GM12891 (cell line): ENCODE results near the gene RNU4-1. TPM values are rescaled to one million over a fixed set of nuclear protein-coding genes. Genes with fewer than 3 reads are reported as not detected.
A peak's percentile ranks its signal among the peaks of the same experiment; 100 is the strongest.
"Not testable (repeated sequence)": the region's sequence is repeated elsewhere in the genome, so short reads cannot be mapped to it uniquely, and the experiment has no call there.

Source experiments
- DNase-seq: peaks from one replicate; pipeline ENCODE4 v3.0.0; 2011; ENCODE audit warnings: low spot score; ENCODE audit not compliant: insufficient read length
- FAIRE-seq: peaks from 2 replicates; lab custom pipeline; 2011; peaks lifted over from hg19 to GRCh38; lab: Jason Lieb, UNC
- PAX5 ChIP-seq: IDR thresholded peaks from 2 replicates; pipeline ENCODE4 v1.6.1; 2011; ENCODE audit warnings: low read length, moderate library complexity, mild to moderate bottlenecking; ENCODE audit not compliant: insufficient read depth, severe bottlenecking
- POLR2A ChIP-seq: IDR thresholded peaks from 2 replicates; pipeline ENCODE4 v1.6.1; 2011; ENCODE audit warnings: low read depth, low read length, control low read depth
- POLR2AphosphoS5 ChIP-seq: IDR thresholded peaks from 2 replicates; pipeline ENCODE4 v1.6.1; 2011; ENCODE audit warnings: low read depth, low read length, control low read depth
- POU2F2 ChIP-seq: IDR thresholded peaks from 2 replicates; pipeline ENCODE4 v1.6.1; 2011; ENCODE audit warnings: low read depth, mild to moderate bottlenecking, control low read depth, low read length, moderate library complexity
- SPI1 ChIP-seq: IDR thresholded peaks from 2 replicates; pipeline ENCODE4 v1.6.1; 2011; ENCODE audit warnings: low read depth, low read length, control low read depth
- TAF1 ChIP-seq: IDR thresholded peaks from 2 replicates; pipeline ENCODE4 v1.6.1; 2011; ENCODE audit warnings: low read depth, low read length, control low read depth
- polyA plus RNA-seq: library from polyadenylated mRNA; unstranded; fragments of >200 nt; gene quantifications from one replicate; pipeline ENCODE4 v1.2.1, GENCODE V29; 2012; ENCODE audit warnings: low read depth, missing spikeins, inconsistent platforms; ENCODE audit not compliant: missing spikeins

Gene RNU4-1
- 207 TPM for polyA plus RNA-seq

DNA sequence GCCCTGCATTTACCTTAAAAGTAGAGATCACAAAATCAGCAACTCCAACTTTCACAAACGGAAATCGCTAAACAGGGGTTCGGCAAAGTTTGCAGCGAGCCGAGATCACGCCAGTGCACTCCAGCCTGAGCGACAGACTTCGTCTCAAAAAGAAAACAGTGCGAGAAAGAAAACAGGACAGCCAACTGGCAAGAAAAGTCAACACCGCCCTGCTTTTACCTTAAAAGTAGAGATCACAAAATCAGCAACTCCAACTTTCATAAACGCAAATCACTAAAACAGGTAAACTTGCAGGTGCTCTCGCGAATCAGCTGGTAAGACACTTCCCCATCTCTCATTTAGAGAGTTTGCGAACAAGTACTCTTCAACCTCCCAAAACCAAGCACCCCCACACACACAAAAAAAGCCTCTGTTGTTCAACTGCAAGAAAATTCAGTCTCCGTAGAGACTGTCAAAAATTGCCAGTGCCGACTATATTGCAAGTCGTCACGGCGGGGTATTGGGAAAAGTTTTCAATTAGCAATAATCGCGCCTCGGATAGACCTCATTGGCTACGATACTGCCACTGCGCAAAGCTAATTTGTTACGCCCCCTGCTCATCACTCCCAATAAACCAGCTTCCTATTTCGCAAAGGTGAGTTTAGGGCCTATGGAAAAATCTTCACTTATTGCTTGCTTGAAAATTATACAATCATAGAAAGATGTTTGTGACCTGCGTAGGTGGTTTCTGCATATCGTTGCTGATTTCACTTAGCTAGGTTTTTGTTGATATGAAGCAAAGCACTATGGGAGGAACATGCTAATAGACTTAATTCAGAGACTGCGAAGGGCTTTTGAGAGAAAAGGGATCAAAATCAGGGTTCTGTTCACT lies at the start of gene RNU4-1:
Gene RNU4-1, minus strand, starts transcription at position 577 of the 871 bp plus-strand sequence.
- FAIRE-seq (peak; percentile 91), DNase-seq (no peak)
- TF ChIP-seq TAF1 (no peak; the same call in 1 of the 2 replicates), POLR2AphosphoS5 (peak; percentile 100), POU2F2 (peak; percentile 93), SPI1 (peak; percentile 75), POLR2A (peak; percentile 100), PAX5 (peak; percentile 60)

DNA sequence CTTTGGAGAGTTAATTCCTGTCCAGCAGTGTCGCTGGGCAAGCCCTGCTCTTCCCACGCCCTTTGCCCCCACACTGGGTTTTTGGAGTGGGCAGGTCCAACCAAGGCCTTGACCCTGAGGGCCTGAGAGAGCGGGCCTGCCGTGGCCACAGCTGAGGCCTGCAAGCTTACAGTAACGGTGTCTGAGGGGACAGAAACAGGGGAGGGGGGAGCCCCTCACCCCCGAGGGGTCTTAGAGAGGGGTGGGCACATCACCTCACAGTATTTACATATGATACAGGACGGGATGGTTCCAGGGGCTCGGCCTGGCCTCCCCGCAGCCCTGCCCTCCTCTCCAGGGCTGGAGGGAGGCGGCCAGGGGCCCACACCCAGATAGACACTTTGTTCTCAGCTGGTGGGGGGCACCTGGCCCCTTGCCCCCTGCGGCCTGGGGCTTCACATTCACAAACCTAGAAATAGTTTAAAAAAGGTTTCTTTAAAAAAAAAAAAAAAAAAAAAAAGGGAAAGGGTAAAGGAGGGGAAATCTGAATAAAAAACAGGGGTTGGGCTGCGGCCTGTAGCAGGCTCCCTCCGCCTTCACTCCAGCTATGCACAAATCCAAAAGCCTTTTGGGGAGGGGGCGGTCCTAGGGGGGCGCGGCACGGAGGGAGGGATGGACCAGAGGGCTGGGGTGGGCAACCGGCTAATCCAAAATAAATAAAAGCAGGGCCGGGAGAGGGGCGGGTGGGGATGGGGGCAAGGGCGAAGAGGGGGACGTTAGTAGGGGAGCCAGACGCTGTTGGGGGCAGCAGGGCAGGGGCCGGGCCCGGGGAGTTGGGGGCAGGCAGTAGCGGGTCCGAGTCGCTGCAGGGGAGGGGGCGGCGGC lies 49.4 kb upstream of the RNU4-1 start:
- DNase-seq = no peak
- no peak for TF ChIP-seq POU2F2
- no peak for TF ChIP-seq PAX5
- TF ChIP-seq TAF1 = no peak
- TF ChIP-seq POLR2A = no peak
- TF ChIP-seq POLR2AphosphoS5 = no peak
- TF ChIP-seq SPI1 = no peak
- FAIRE-seq = no peak

DNA sequence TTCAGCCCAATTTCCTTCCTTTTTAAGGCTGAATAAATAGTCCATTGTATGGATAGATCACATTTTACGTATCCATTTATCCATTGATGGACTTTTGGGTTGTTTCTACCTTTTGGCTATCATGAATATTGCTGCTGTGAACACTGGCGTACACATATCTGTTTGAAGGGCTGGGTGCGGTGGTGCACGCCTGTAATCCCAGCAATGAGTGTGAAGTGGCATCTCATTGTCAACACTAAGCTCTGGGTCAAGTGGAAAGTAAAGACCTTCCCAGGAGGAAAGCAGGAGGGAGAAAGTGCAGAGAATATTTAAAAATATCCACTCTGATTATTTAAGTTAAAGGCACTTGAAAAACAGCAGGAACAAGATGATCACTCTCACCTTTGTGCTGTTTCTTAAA lies 46.2 kb upstream of the RNU4-1 start:
- TF ChIP-seq POLR2AphosphoS5 (no peak), TAF1 (no peak), SPI1 (no peak), POU2F2 (no peak), PAX5 (no peak), POLR2A (no peak)
- FAIRE-seq (no peak), DNase-seq (no peak)

DNA sequence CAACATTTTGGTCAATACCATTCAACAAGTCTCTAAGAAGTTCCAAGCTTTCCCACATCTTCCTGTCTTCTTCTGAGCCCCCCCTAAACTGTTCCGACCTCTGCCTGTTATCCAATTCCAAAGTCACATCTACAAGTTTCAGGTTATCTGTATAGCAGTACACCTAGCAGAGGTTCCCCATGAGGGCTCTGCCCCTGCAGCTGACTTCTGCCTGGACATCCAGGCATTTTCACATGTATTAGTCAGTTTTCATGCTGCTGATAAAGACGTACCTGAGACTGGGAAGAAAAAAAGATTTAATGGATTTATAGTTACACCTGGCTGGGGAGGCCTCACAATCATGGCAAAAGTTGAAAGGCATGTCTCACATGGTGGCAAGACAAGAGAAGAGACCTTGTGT lies 44.7 kb upstream of the RNU4-1 start:
- no peak for FAIRE-seq
- TF ChIP-seq POLR2AphosphoS5 (no peak), POLR2A (no peak), TAF1 (no peak), SPI1 (no peak), POU2F2 (no peak)
- DNase-seq = no peak

DNA sequence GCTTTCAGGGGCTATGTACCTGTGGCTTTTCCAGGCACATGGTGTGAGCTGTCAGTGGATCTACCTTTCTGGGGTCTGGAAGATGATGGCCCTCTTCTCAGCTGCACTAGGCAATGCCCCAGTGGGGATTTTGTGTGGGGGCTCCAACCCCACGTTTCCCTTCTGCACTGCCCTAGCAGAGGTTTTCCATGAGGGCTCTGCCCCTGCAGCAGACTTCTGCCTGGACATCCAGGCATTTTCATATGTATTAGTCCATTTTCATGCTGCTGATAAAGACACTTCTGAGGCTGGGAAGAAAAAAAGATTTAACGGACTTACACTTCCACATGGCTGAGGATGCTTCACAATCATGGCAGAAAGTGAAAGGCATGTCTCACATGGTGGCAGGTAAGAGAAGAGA lies 43.4 kb upstream of the RNU4-1 start:
- not testable (repeated sequence) for FAIRE-seq, DNase-seq

DNA sequence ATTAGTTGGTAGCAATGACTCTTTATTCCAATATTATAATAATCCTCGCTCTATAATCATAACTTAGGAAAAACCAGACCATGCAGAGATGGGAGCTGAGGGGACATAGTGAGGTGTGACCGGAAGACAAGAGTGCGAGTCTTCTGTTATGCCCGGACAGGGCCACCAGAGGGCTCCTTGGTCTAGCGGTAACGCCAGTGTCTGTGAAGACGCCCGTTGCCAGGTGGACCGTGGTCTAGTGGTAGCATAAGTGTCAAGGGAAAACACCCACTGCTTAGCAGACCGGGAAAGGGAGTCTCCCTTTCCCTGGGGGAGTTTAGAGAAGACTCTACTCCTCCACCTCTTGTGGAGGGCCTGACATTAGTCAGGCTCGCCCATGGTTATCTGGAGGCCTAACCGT lies 42.4 kb upstream of the RNU4-1 start:
- peak; percentile 26 for FAIRE-seq
- DNase-seq = not testable (repeated sequence)

DNA sequence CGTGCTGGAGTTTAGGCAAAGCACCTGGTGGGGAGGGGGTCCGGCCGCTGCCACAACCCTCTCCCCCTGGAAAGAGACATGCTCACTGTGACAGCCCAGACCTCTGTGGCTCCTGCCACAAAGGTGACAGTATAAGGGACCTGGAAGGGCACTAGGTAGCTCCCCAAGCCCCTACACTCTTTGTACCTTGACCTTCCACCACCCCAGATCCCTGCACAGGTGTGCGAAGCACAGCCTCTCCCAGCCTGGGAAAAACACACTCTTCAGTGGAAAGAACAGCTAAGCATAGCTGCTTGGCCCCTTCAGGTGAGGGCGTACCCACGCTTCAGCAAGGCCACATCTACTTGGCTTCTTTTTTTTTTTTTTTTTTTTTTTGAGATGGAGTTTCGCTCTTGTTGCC lies 39.5 kb upstream of the RNU4-1 start:
- DNase-seq (no peak), FAIRE-seq (no peak)
- no peak for TF ChIP-seq PAX5
- no peak for TF ChIP-seq POLR2A
- no peak for TF ChIP-seq POU2F2
- no peak for TF ChIP-seq TAF1
- TF ChIP-seq POLR2AphosphoS5 = no peak
- TF ChIP-seq SPI1 = no peak

DNA sequence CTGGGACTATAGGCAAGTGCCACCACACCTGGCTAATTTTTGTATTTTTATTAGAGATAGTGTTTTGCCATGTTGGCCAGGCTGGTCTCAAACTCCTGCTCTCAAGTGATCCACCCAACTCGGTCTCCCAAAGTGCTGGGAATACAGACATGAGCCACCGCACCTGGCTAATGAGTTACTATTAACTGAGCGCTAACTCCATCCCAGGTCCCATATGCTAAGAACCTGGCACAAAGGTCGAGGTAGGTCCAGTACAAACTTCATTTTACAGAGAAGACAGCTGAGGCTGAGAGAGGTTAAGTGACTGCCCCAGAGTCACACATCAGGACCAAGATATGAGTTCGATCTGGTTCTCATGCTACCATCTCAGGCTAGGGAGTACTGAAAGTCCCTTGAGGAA lies 39.0 kb upstream of the RNU4-1 start:
- no peak for TF ChIP-seq POLR2A
- no peak for TF ChIP-seq POU2F2
- TF ChIP-seq SPI1 = no peak
- no peak for TF ChIP-seq PAX5
- TF ChIP-seq TAF1 = no peak
- TF ChIP-seq POLR2AphosphoS5 = no peak
- FAIRE-seq = no peak
- DNase-seq = no peak

DNA sequence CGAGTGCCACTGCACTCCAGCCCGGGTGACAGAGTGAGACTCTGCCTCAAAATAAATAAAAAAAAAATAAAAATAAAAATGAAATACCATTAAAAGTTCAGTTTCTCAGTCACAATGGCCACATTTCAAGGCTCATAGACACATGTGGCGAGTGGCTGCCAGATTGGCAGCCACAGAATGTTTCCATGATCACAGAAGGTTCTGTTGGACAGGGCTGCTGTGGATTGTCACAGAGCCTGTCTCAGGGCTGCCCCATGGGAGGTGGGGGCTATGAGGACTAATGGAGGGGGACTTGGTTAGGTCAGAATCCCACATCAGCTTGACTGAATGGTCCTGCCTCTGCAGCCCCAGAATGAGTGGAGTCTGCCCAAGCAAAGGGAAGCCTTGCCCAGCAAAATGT lies 38.4 kb upstream of the RNU4-1 start:
- no peak for FAIRE-seq
- no peak for TF ChIP-seq POU2F2

DNA sequence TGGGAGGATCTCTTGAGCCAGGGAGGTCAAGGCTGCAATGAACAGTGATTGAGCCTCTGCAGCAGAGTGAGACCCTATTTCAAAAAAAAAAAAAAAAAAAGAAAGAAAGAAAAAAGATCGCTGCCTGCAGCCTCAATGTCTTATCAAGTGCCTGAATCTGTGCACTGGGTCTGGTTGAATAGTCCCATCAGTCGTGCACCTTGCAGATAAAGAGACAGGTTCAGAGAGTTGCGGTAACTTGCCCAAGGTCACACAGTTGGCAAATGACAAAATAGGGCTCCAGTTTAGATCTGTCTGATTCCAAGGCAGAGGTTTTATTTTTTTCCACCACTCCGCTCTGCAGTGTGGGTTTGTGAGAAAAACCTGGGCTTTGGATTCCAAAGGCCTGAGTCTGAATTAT lies 35.2 kb upstream of the RNU4-1 start:
- no peak for FAIRE-seq
- DNase-seq = no peak
- no peak for TF ChIP-seq PAX5
- no peak for TF ChIP-seq POLR2A
- TF ChIP-seq SPI1 = no peak
- TF ChIP-seq POU2F2 = no peak
- no peak for TF ChIP-seq TAF1
- no peak for TF ChIP-seq POLR2AphosphoS5

More for the DNA sequence above, 38.4 kb upstream of the RNU4-1 start:
- DNase-seq = no peak
